GM21786 (cell line): Measurements from ENCODE around the gene NFE2L3.
"Not testable (repeated sequence)": the region's sequence is repeated elsewhere in the genome, so short reads cannot be mapped to it uniquely, and the experiment has no call there.

Experiments
- ATAC-seq: cut with Tn5 transposase; IDR thresholded peaks from one replicate; pipeline ENCODE4 v1.9.1; 2021; ENCODE audit not compliant: unreplicated experiment

NFE2L3 gene, protein sequence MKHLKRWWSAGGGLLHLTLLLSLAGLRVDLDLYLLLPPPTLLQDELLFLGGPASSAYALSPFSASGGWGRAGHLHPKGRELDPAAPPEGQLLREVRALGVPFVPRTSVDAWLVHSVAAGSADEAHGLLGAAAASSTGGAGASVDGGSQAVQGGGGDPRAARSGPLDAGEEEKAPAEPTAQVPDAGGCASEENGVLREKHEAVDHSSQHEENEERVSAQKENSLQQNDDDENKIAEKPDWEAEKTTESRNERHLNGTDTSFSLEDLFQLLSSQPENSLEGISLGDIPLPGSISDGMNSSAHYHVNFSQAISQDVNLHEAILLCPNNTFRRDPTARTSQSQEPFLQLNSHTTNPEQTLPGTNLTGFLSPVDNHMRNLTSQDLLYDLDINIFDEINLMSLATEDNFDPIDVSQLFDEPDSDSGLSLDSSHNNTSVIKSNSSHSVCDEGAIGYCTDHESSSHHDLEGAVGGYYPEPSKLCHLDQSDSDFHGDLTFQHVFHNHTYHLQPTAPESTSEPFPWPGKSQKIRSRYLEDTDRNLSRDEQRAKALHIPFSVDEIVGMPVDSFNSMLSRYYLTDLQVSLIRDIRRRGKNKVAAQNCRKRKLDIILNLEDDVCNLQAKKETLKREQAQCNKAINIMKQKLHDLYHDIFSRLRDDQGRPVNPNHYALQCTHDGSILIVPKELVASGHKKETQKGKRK

GRCh38 chr7:26151953-26152781, at the start of gene NFE2L3:
TSS of gene NFE2L3 (plus strand) at chr7:26152198. CDS start at chr7:26152499, 301 bp downstream.
- peak; percentile 61 for ATAC-seq

DNA sequence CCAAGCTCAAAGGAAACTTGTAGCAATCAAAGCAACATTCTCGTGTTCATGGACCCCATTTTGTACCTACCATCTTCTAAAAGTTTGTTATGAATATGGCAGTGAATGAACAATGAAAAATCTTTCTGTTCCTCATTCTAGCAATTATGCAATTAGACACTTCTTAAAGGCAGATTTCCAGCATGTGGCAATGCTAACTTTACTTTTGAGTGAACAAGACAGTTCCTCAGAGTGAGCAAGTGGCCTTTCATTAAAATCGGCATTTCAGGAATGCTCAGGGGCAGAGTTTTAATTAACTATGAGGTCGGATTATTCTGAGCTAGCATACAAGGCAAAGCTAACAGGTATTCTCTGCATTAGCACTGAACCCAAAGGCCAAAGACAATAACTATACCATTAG, 48.4 kb upstream of the NFE2L3 start:
- no peak for ATAC-seq

GRCh38 chr7:26105236-26105635, 46.8 kb upstream of the NFE2L3 start:
- ATAC-seq: no peak

DNA sequence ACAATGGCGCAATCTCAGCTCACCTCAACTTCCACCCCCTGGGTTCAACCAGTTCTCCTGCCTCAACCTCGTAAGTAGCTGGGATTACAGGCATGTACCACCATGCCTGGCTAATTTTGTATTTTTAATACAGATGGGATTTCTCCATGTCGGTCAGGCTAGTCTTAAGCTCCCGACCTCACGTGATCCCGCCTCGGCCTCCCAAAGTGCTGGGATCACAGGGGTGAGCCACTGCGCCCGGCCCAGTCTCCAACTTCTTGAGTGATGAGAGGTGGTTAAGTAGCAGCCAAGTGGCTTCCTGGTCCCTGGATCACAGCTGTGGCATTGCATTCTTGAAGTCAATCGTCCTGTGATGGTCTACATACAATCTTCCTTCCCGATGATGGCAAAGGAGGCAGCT, 46.1 kb upstream of the NFE2L3 start:
- no peak for ATAC-seq

- no peak for ATAC-seq
These were observed 39.7 kb upstream of the NFE2L3 start for GRCh38 chr7:26112203-26112740.

DNA sequence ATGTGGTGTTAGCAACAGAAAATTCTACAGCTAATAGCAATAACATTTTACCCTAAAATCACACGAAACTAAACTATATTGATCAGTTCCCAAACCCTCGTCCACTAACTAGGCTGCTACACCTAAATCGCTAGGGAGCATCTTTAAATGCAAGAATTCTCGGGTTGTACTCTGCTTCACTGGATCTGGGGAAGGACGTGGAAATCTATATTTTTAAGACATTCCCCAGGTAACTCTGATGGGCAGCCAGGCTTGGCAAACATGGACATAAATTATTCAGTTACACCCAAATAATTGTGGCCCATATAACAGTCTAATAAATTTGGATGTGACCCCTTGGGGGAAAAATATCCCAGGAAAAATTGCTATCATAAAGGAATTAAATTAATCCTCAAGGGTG, 36.3 kb upstream of the NFE2L3 start:
- no peak for ATAC-seq

- no peak for ATAC-seq
These were observed 34.7 kb upstream of the NFE2L3 start for GRCh38 chr7:26117142-26117807.

- ATAC-seq: no peak
These were observed 34.0 kb upstream of the NFE2L3 start for GRCh38 chr7:26117970-26118369.

DNA sequence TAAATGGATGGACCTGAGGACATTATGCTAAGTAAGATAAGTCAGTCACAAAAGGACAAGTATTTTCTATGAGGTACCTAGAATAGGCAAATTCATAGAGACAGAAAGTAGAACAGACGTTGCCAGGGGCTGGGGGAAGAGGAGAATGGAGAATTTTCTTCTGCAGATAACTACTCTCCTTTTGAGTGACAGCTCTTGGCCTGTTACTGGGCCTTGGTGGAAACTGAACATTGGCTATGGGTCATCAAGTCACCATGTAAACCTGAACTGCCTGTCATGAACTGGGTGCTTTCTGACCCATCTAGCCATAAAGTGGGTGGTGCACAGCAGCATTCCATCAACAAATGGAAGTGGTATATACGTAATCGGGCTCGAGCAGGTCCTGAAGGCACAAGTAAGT, 29.3 kb upstream of the NFE2L3 start:
- ATAC-seq: no peak

- not testable (repeated sequence) for ATAC-seq
These were observed 27.2 kb upstream of the NFE2L3 start for GRCh38 chr7:26124775-26125174.

DNA sequence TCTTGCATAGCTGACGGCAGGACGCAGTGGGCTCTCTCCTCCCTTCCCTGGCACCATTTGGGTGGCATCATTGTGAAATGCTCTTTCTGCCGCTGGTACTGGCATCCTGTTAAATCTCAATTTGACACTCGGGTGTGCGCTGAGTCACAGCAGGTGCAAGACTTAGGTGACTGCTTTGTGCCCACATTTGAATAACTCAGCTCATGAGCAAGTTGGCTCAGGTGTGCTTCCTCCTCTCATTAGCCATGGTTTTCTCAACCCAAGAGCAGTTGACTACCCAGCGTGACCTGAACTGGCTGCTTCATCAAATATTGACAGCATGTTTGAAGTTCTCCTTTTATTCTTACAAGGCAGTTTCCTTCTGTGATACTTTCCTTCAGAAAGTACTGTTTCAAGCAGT, 24.6 kb upstream of the NFE2L3 start:
- ATAC-seq: no peak

- no peak for ATAC-seq
These were observed 20.9 kb upstream of the NFE2L3 start for GRCh38 chr7:26131056-26131589.

- no peak for ATAC-seq
These were observed 16.9 kb upstream of the NFE2L3 start for GRCh38 chr7:26135076-26135475.

GRCh38 chr7:26135551-26135950, 16.4 kb upstream of the NFE2L3 start:
- no peak for ATAC-seq

- no peak for ATAC-seq
These were observed 15.2 kb upstream of the NFE2L3 start for GRCh38 chr7:26136831-26137230.

- no peak for ATAC-seq
These were observed 11.6 kb upstream of the NFE2L3 start for GRCh38 chr7:26140380-26140779.

DNA sequence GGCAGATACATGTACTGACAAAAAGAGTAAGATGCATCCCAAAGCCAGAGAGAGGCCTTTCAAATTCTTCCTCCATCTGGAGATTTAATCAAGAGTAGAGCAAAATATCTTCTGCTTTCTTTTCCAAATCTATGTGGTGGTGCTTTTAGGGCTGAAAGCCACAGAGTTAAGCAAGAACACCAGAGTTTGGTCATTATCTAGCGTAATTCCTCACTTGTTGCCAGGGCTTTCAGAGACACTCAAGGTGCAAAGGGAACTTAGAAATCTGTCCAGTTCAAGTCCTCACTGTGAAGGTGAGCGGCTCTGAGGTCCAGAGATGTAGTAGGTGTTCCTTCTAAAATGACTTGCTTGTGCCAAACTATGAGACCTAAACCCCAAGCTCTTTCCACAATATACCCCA, 10.9 kb upstream of the NFE2L3 start:
- no peak for ATAC-seq

DNA sequence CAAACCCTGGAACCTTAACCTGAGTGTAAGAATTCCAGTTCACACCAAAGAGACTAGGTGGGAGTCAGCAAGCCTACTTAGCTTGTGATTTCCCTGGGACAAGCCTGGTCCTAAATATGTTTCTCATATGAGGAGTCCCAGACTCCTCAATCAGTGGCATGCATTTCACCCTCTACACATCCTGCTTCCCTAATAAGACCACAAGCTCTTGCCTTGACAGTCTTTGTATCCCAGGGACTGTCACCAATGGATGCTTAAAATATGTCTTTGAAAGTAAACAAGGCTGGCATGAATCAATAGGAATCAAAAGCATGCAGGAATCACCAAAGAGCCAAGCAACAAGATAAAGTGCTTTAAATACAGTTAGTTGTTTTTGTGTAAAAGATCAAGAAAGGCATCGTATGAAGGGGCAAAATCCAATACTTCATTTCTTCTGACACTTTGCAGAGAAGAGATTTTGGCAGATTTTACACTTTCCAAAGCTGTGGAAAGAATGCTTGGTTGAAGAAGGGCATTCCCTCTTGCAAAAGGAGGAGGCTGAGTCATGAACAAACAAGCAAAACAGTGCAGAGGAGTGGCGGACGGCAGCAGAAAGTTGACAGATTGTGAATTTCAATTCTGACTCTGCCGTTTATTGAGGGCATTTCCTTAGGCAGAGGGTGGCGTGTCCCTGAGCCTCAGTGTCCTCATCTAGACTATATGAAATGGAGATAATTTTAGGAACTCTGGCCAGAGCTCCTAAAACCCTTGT, 8.5 kb upstream of the NFE2L3 start:
- no peak for ATAC-seq

DNA sequence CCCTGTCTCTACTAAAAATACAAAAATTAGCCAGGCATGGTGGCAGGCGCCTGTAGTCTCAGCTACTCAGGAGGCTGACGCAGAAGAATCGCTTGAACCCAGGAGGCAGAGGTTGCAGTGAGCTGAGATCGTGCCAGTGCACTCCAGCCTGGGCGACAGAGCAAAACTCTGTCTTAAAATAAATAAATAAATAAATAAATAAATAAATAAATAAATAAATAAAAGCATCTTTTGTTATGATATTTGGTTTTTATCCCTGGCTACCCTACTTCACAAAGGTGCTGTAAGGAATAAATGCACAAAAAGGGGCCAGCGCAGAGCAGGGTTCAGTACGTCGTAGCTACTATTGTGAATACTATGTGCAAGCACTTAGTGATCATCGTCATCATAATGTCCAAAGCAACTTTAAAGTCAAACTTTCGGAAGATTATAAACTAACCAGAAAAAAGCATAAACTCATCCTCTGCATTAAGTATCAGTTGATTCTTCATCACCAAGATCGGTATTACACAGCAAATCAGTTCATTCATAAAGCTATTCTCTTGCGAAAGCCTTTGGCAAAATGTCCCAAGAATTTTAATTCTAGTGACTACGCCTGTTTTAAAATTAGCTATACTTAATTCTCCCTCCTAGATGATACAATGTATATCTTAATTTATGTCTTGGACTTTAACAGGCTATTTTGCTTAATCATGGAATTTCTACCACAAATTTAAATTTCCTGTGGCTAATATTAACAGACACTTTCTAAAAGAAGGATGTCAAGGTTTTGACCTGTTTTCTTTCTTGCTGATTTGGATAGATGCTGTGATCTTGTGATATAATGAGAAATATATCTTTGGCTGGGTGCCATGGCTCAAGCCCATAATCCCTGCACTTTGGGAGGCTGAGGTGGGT, 7.6 kb upstream of the NFE2L3 start:
- no peak for ATAC-seq
